ENCODE measurements around the gene NINL. TPM values are rescaled to one million over a fixed set of nuclear protein-coding genes. Genes with fewer than 3 reads are reported as not detected.
"Not testable (repeated sequence)": the region's sequence is repeated elsewhere in the genome, so short reads cannot be mapped to it uniquely, and the experiment has no call there.

NINL gene
- total RNA-seq, 1 experiment from 2014 or later: 7.2 TPM

DNA sequence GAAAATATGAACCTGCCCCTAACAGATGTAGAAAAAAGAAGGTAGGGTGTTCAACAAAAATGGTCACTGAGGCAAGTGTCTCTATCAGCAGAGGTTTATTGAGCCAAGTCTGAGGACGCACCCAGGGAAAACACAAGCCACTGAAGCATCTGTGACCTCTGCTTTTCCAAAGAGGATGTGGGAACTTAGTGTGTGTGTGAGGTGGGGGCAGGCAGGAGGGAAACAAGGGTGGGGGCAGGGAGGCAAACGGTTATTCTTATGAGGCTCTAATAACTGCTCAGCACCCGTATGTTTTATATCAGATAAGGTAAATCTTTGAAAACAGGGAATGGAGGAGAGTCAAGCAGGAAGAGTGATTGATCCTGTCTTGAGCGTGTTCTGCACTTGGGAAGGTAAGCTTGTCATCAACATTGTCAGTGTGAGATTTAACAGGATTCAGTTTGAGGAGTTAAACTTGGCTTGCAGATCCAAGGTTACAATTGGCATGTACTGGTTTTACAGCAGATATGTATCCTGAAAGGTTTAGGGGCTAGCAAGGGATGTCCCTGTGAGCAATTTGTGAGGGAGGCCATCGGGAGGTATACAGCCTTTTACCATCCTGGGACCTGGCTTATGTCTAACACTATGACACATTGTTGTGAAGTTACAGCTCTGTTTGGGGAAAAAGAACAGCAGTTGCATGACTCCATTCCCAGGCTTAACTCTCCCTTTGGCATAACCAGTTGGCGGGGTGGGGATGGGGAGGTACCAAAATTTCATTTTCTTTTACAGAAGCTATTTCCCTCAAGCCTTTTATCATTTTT lies 33.7 kb downstream of the NINL start (continued):
- TF ChIP-seq ZNF274 (IDR thresholded peaks at IDR 0.05; ENCODE audit: low read depth, low read length) (no peak), CBX3 (IDR thresholded peaks at IDR 0.05; ENCODE audit: low read depth) (no peak), EZH2phosphoT487 (IDR thresholded peaks at IDR 0.05; ENCODE audit: borderline replicate concordance) (no peak)

GRCh38 chr20:25550645-25551337 lies 34.5 kb downstream of the NINL start:
- ATAC-seq; H4K20me1 ChIP-seq (ENCODE audit: insufficient read depth); H2AFZ ChIP-seq (ENCODE audit: low read depth, low read length, poor library complexity, severe bottlenecking); H3K9me3 ChIP-seq (ENCODE audit: control insufficient read depth in 1 of 2, insufficient read depth in 1 of 2, low read depth in 1 of 2, low read length in 2 of 2); H3K4me3 ChIP-seq (replicated peaks in 1 of 2; ENCODE audit: low read depth in 1 of 2, low read length in 2 of 2); intact Hi-C loops (cut with micrococcal nuclease); H3K4me2 ChIP-seq (ENCODE audit: low read length); H3K79me2 ChIP-seq (ENCODE audit: insufficient read depth, low read length); DNase-seq (ENCODE audit: low read depth, low spot score); H3K27me3 ChIP-seq (ENCODE audit: insufficient read depth, low read length); H3K27ac ChIP-seq (ENCODE audit: low read depth, low read length); H3K9ac ChIP-seq (ENCODE audit: low read length); BruUV-seq (replicated peaks); H3K36me3 ChIP-seq (ENCODE audit: control insufficient read depth in 1 of 2, insufficient read depth in 2 of 2, low read length in 2 of 2); H3K9me2 ChIP-seq (ENCODE audit: insufficient read depth); RAD21 ChIA-PET (ENCODE audit: low non-redundant PET in 1 of 2, low total read pairs in 2 of 2, uncharacterized antibody in 2 of 2, unreplicated experiment in 2 of 2); POLR2A ChIA-PET; CTCF ChIA-PET: not testable (repeated sequence)
- peaks cover 18% of the 10 kb centered on the region in 2 experiments for H3K4me1 ChIP-seq (ENCODE audit: control insufficient read depth in 1 of 2, insufficient read depth in 2 of 2, low read length in 2 of 2)

DNA sequence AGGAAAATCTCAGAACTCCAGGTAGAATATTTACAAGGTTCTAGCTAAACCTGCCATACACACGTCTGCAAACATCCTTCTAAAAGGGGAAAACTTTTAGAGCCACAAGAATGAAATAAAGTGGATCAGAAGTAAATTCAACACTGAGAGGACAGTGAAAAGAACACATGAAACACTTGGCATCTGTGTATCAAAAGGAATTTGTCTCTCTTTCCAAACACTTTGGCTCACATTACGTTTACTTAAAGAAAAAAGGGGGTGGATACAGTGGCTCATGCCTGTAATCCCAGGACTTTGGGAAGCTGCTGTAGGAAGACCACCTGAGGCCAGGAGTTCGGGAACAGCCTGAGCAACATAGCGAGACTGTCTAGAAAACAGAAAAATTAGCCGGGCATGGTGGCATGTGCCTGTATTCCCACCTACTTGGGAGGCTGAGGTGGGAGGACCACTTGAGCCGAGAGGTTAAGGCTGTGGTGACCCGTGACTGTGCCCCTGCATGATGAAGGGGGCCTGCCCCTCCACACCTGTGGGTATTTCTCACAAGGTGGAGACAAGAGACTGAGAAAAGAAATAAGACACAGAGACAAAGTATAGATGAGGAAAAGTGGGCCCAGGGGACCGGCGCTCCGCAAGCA lies 35.4 kb downstream of the NINL start:
- POLR2A ChIA-PET: no interaction called here
- TF ChIP-seq ATF3 (IDR thresholded peaks at IDR 0.05) (no peak), YY1 (IDR thresholded peaks at IDR 0.05; ENCODE audit: extremely low read depth, insufficient replicate concordance, low read depth, low read length) (no peak), ELF1 (IDR thresholded peaks at IDR 0.05; ENCODE audit: borderline replicate concordance, low read depth) (no peak), MAX (IDR thresholded peaks at IDR 0.05) (no peak), CTCF (IDR thresholded peaks at IDR 0.05 in 2 of 3, conservative IDR thresholded peaks at IDR 0.05 in 1 of 3; ENCODE audit: borderline replicate concordance in 1 of 3, insufficient read depth in 1 of 3, low read depth in 2 of 3, low read length in 2 of 3) (no peak)
- TF ChIP-seq, protein P1, sequence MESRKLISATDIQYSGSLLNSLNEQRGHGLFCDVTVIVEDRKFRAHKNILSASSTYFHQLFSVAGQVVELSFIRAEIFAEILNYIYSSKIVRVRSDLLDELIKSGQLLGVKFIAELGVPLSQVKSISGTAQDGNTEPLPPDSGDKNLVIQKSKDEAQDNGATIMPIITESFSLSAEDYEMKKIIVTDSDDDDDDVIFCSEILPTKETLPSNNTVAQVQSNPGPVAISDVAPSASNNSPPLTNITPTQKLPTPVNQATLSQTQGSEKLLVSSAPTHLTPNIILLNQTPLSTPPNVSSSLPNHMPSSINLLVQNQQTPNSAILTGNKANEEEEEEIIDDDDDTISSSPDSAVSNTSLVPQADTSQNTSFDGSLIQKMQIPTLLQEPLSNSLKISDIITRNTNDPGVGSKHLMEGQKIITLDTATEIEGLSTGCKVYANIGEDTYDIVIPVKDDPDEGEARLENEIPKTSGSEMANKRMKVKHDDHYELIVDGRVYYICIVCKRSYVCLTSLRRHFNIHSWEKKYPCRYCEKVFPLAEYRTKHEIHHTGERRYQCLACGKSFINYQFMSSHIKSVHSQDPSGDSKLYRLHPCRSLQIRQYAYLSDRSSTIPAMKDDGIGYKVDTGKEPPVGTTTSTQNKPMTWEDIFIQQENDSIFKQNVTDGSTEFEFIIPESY (IDR thresholded peaks at IDR 0.05; ENCODE audit: extremely low read depth, insufficient replicate concordance, low read length): no peak

More for the DNA sequence above, 35.4 kb downstream of the NINL start:
- Histone ChIP-seq H3K9me3 (ENCODE audit: control insufficient read depth in 1 of 2, insufficient read depth in 1 of 2, low read depth in 1 of 2, low read length in 2 of 2) (no peaks in the 10 kb centered on the region), H3K36me3 (ENCODE audit: control insufficient read depth in 1 of 2, insufficient read depth in 2 of 2, low read length in 2 of 2) (no peaks in the 10 kb centered on the region), H3K4me3 (replicated peaks in 1 of 2; ENCODE audit: low read depth in 1 of 2, low read length in 2 of 2) (no peak overlapping the region), H3K9ac (ENCODE audit: low read length) (no peak overlapping the region), H3K27ac (ENCODE audit: low read depth, low read length) (no peak overlapping the region), H2AFZ (ENCODE audit: low read depth, low read length, poor library complexity, severe bottlenecking) (no peak overlapping the region), H3K4me2 (ENCODE audit: low read length) (no peak overlapping the region), H3K4me1 (ENCODE audit: control insufficient read depth in 1 of 2, insufficient read depth in 2 of 2, low read length in 2 of 2) (peaks cover 18 to 23% of the 10 kb centered on the region in 2 experiments), H3K27me3 (ENCODE audit: insufficient read depth, low read length) (no peaks in the 10 kb centered on the region), H3K79me2 (ENCODE audit: insufficient read depth, low read length) (no peaks in the 10 kb centered on the region), H3K9me2 (ENCODE audit: insufficient read depth) (no peaks in the 10 kb centered on the region), H4K20me1 (ENCODE audit: insufficient read depth) (no peaks in the 10 kb centered on the region)
- no TSS peak for BruUV-seq (replicated peaks)
- DNase-seq (ENCODE audit: low read depth, low spot score): no peak
- ChIA-PET CTCF (no interaction called here), RAD21 (ENCODE audit: low non-redundant PET in 1 of 2, low total read pairs in 2 of 2, uncharacterized antibody in 2 of 2, unreplicated experiment in 2 of 2) (no interaction called here)
- intact Hi-C loops (cut with micrococcal nuclease): loop anchor here (10.0 kb wide), 2 partner anchors 125 to 145 kb away; partner anchors contain the start of gene ZNF337
- no peak for ATAC-seq
